A549 (cell line): Measurements from ENCODE around the gene PPP1R12B. TPM values are rescaled to one million over a fixed set of nuclear protein-coding genes. Genes with fewer than 3 reads are reported as not detected.

Experiments used
- ATAC-seq, 2 experiments: fragments of 200-7000 bp in 1 of 2; fragments of >200 bp in 1 of 2; cut with Nextera tagmentation in 1 of 2; cut with Tn5 transposase in 1 of 2; 3 replicates each; pipeline versions ENCODE4 v1.8.0 to v1.9.1; 2018 to 2020; ENCODE audit warnings: mild to moderate bottlenecking in 1 of 2, moderate library complexity in 1 of 2
- CTCF ChIA-PET: fragments of 300-600 bp; sonication (Branson Sonifier 250); formaldehyde crosslinking; extraction: SDS; loops from one replicate; lab custom pipeline; 2021; ENCODE audit warnings: antibody characterized with exemption, inconsistent platforms; lab: Yijun Ruan, JAX
- POLR2A ChIA-PET: fragments of 350-600 bp; formaldehyde crosslinking; extraction: SDS; loops from one replicate; lab custom pipeline; 2021; ENCODE audit warnings: antibody characterized with exemption, inconsistent platforms; lab: Yijun Ruan, JAX
- DNase-seq, 2 experiments: peaks; one replicate each; pipeline versions ENCODE4 v3.0.0 to v3.0.0-alpha.2; 2011 to 2016; ENCODE audit warnings: low read depth in 1 of 2, low spot score in 1 of 2
- FAIRE-seq: peaks from 2 replicates; lab custom pipeline; 2011; peaks lifted over from hg19 to GRCh38; lab: Jason Lieb, UNC
- H3K27ac ChIP-seq, 2 experiments: fragments of >200 bp; sonication (Bioruptor Twin); formaldehyde crosslinking; 3 replicates each; pipeline ENCODE4 v1.5.1; 2016 to 2017
- H3K4me1 ChIP-seq: fragments of >200 bp; sonication (Bioruptor Twin); formaldehyde crosslinking; 3 replicates; pipeline ENCODE4 v1.6.1; 2016
- H3K4me2 ChIP-seq: fragments of >200 bp; sonication (Bioruptor Twin); formaldehyde crosslinking; 3 replicates; pipeline ENCODE4 v1.6.1; 2016
- H3K4me3 ChIP-seq: fragments of >200 bp; sonication (Bioruptor Twin); formaldehyde crosslinking; 3 replicates; pipeline ENCODE4 v1.5.1; 2016
- H3K9me3 ChIP-seq: fragments of >200 bp; sonication (Bioruptor Twin); formaldehyde crosslinking; 3 replicates; pipeline ENCODE4 v1.6.1; 2016
- BHLHE40 ChIP-seq: IDR thresholded peaks from 2 replicates; pipeline ENCODE4 v1.6.1; 2012; ENCODE audit warnings: low read depth, low read length, inconsistent platforms
- CBX2 ChIP-seq: fragments of 200-600 bp; sonication (generic); IDR thresholded peaks from 2 replicates; pipeline ENCODE4 v1.6.1; 2016; ENCODE audit warnings: low read depth, mild to moderate bottlenecking, borderline replicate concordance
- CHD2 ChIP-seq: fragments of 150-350 bp; IDR thresholded peaks from 2 replicates; pipeline ENCODE4 v1.6.1; 2014; ENCODE audit warnings: low read length; ENCODE audit not compliant: partially characterized antibody
- ESRRA ChIP-seq: fragments of 150-350 bp; IDR thresholded peaks from 2 replicates; pipeline ENCODE4 v1.6.1; 2014; ENCODE audit warnings: mild to moderate bottlenecking, low read length, borderline replicate concordance
- FOSL2 ChIP-seq, 2 experiments: fragments of 450-650 bp in 1 of 2; fragments of >200 bp in 1 of 2; sonication (Bioruptor Twin) in 1 of 2; formaldehyde crosslinking; IDR thresholded peaks; 2 replicates each; pipeline versions ENCODE4 v1.5.0 to v1.6.1; 2016 to 2020; ENCODE audit warnings: mild to moderate bottlenecking in 1 of 2, moderate library complexity in 1 of 2
- FOXS1 ChIP-seq: fragments of 250-450 bp; sonication (Bioruptor Pico); IDR thresholded peaks from 2 replicates; pipeline ENCODE4 v1.5.0; 2020; ENCODE audit warnings: mild to moderate bottlenecking, moderate library complexity
- HEYL ChIP-seq: fragments of 250-450 bp; sonication (Bioruptor Pico); IDR thresholded peaks from 2 replicates; pipeline ENCODE4 v1.8.0; 2021; ENCODE audit warnings: mild to moderate bottlenecking, moderate library complexity
- HOXB13 ChIP-seq: fragments of 250-450 bp; sonication (Bioruptor Pico); IDR thresholded peaks from 2 replicates; pipeline ENCODE4 v1.5.0; 2020; ENCODE audit warnings: low read depth, mild to moderate bottlenecking, moderate library complexity
- HOXB5 ChIP-seq: fragments of 250-450 bp; sonication (Bioruptor Pico); IDR thresholded peaks from 2 replicates; pipeline ENCODE4 v1.5.0; 2020; ENCODE audit warnings: mild to moderate bottlenecking, moderate library complexity
- JUNB ChIP-seq: fragments of >200 bp; sonication (Bioruptor Twin); formaldehyde crosslinking; IDR thresholded peaks from 2 replicates; pipeline ENCODE4 v1.6.1; 2016
- KDM1A ChIP-seq: fragments of 200-600 bp; sonication (generic); IDR thresholded peaks from 2 replicates; pipeline ENCODE4 v1.6.1; 2016; ENCODE audit warnings: low read depth, mild to moderate bottlenecking
- MAFK ChIP-seq: fragments of 450-650 bp; IDR thresholded peaks from 2 replicates; pipeline ENCODE4 v1.6.1; 2014; ENCODE audit not compliant: partially characterized antibody
- MYC ChIP-seq: IDR thresholded peaks from 2 replicates; pipeline ENCODE4 v1.6.1; 2012; ENCODE audit warnings: mild to moderate bottlenecking, inconsistent platforms, low read length, improper control_type of control experiment, borderline replicate concordance
- NFE2L2 ChIP-seq: fragments of 150-350 bp; conservative IDR thresholded peaks from 2 replicates; pipeline ENCODE4 v1.6.1; 2014; ENCODE audit warnings: low read length
- RAD21 ChIP-seq, 2 experiments: fragments of >200 bp in 1 of 2; sonication (Bioruptor Twin) in 1 of 2; formaldehyde crosslinking in 1 of 2; IDR thresholded peaks in 1 of 2; conservative IDR thresholded peaks in 1 of 2; 2 replicates in 1 of 2; 3 replicates in 1 of 2; pipeline ENCODE4 v1.6.1; 2012 to 2018; ENCODE audit warnings: inconsistent platforms in 1 of 2
- RARB ChIP-seq: fragments of 250-450 bp; sonication (Bioruptor Pico); IDR thresholded peaks from 2 replicates; pipeline ENCODE4 v1.8.0; 2021; ENCODE audit warnings: mild to moderate bottlenecking, moderate library complexity
- REST ChIP-seq: fragments of 200-600 bp; sonication (generic); IDR thresholded peaks from 2 replicates; pipeline ENCODE4 v1.6.1; 2016; ENCODE audit warnings: antibody characterized with exemption, mild to moderate bottlenecking, moderate library complexity
- USF2 ChIP-seq: fragments of 450-650 bp; IDR thresholded peaks from 2 replicates; pipeline ENCODE4 v1.6.1; 2014; ENCODE audit warnings: antibody characterized with exemption
- ZFP36 ChIP-seq: fragments of 450-650 bp; IDR thresholded peaks from 2 replicates; pipeline ENCODE4 v1.6.1; 2014; ENCODE audit warnings: borderline replicate concordance; ENCODE audit not compliant: partially characterized antibody
- ZNF302 ChIP-seq: fragments of 250-450 bp; sonication (Bioruptor Pico); IDR thresholded peaks from 2 replicates; pipeline ENCODE4 v1.9.0; 2021; ENCODE audit warnings: inconsistent platforms, mild to moderate bottlenecking, moderate library complexity
- WGBS: methylation state at CpG from one replicate; pipeline ENCODE4 v1.1.6; 2017; ENCODE audit errors: missing lambda C conversion rate; 5-methylcytosine and 5-hydroxymethylcytosine counted together
- polyA plus RNA-seq, 4 experiments: library from polyadenylated mRNA; depleted of rRNA in 3 of 4; stranded (reverse); fragments of >200 nt; fragmentation: RNase III in 1 of 4; extraction: RNeasy Plus Mini Kit Qiagen cat#74134 plus additional on column Dnase treatment in 1 of 4; gene quantifications; 2 replicates in 3 of 4; 3 replicates in 1 of 4; pipeline ENCODE4 v1.2.3, GENCODE V29; 2011 to 2017
- TF ChIP-seq, protein P1 (sequence below): IDR thresholded peaks from 2 replicates; pipeline ENCODE4 v1.6.1; 2012
- TF ChIP-seq, protein P2 (sequence below): fragments of 250-450 bp; sonication (Bioruptor Pico); IDR thresholded peaks from 2 replicates; pipeline ENCODE4 v1.5.0; 2021; ENCODE audit warnings: mild to moderate bottlenecking, moderate library complexity, borderline replicate concordance
- TF ChIP-seq, protein P3 (sequence below): fragments of >200 bp; sonication (Bioruptor Twin); formaldehyde crosslinking; IDR thresholded peaks from 2 replicates; pipeline ENCODE4 v1.6.1; 2016
- TF ChIP-seq, protein P4 (sequence below): fragments of 250-450 bp; sonication (Bioruptor Pico); IDR thresholded peaks from 2 replicates; pipeline ENCODE4 v1.5.0; 2020; ENCODE audit warnings: low read depth, mild to moderate bottlenecking, moderate library complexity

PPP1R12B gene
- polyA plus RNA-seq, 2 of the 4 experiments (the other 2 are of a cell fraction), result 3.3 to 12.1 TPM

- no peak overlapping the region for H3K27ac ChIP-seq
- DNase-seq (no peak), FAIRE-seq (no peak), ATAC-seq (no peak)
- 95% methylated on average over 2 of the region's 2 CpGs for WGBS
- no peak overlapping the region for H3K4me2 ChIP-seq
- CTCF ChIA-PET, result no interaction called here
- H3K9me3 ChIP-seq, result no peaks in the 10 kb centered on the region
- TF ChIP-seq HOXB5, result no peak
- TF ChIP-seq ESRRA, result no peak
- TF ChIP-seq MAFK, result no peak
- no peak for TF ChIP-seq MYC
- TF ChIP-seq, protein P1, sequence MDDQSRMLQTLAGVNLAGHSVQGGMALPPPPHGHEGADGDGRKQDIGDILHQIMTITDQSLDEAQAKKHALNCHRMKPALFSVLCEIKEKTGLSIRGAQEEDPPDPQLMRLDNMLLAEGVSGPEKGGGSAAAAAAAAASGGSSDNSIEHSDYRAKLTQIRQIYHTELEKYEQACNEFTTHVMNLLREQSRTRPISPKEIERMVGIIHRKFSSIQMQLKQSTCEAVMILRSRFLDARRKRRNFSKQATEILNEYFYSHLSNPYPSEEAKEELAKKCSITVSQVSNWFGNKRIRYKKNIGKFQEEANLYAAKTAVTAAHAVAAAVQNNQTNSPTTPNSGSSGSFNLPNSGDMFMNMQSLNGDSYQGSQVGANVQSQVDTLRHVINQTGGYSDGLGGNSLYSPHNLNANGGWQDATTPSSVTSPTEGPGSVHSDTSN, result no peak
- no peak for TF ChIP-seq CBX2
- TF ChIP-seq REST, result no peak
- TF ChIP-seq, protein P2, sequence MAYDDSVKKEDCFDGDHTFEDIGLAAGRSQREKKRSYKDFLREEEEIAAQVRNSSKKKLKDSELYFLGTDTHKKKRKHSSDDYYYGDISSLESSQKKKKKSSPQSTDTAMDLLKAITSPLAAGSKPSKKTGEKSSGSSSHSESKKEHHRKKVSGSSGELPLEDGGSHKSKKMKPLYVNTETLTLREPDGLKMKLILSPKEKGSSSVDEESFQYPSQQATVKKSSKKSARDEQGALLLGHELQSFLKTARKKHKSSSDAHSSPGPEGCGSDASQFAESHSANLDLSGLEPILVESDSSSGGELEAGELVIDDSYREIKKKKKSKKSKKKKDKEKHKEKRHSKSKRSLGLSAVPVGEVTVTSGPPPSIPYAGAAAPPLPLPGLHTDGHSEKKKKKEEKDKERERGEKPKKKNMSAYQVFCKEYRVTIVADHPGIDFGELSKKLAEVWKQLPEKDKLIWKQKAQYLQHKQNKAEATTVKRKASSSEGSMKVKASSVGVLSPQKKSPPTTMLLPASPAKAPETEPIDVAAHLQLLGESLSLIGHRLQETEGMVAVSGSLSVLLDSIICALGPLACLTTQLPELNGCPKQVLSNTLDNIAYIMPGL (CRISPR knock-in tag), result no peak
- no peak for TF ChIP-seq FOSL2 (IDR thresholded peaks at IDR 0.05)
- no peak for TF ChIP-seq FOSL2 (CRISPR knock-in tag; IDR thresholded peaks at IDR 0.05)
- TF ChIP-seq, all 56 proteins: peak for 0
- POLR2A ChIA-PET, result no interaction called here
- H3K4me3 ChIP-seq, result no peak overlapping the region
- peaks cover 9% of the 10 kb centered on the region; the same call in 2 of the 3 replicates for H3K4me1 ChIP-seq
Measured at GRCh38 chr1:202361224-202361623, 12.7 kb downstream of the PPP1R12B start.

- H3K4me2 ChIP-seq, result no peak overlapping the region
- CTCF ChIA-PET, result no interaction called here
- ATAC-seq, result no peak
- TF ChIP-seq, protein P3, sequence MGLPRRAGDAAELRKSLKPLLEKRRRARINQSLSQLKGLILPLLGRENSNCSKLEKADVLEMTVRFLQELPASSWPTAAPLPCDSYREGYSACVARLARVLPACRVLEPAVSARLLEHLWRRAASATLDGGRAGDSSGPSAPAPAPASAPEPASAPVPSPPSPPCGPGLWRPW, result no peak
- TF ChIP-seq BHLHE40 (no peak), MYC (no peak), CHD2 (no peak), KDM1A (no peak), HEYL (CRISPR knock-in tag) (no peak), REST (no peak), USF2 (no peak), FOXS1 (CRISPR knock-in tag) (no peak), JUNB (no peak), ZNF302 (no peak), HOXB13 (CRISPR knock-in tag) (no peak), RARB (CRISPR knock-in tag) (no peak), RAD21 (conservative IDR thresholded peaks at IDR 0.05 in 1 of 2, IDR thresholded peaks at IDR 0.05 in 1 of 2) (no peak), NFE2L2 (no peak), ZFP36 (no peak), HOXB5 (no peak)
- TF ChIP-seq, protein P4, sequence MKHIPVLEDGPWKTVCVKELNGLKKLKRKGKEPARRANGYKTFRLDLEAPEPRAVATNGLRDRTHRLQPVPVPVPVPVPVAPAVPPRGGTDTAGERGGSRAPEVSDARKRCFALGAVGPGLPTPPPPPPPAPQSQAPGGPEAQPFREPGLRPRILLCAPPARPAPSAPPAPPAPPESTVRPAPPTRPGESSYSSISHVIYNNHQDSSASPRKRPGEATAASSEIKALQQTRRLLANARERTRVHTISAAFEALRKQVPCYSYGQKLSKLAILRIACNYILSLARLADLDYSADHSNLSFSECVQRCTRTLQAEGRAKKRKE (CRISPR knock-in tag), result no peak
- TF ChIP-seq, all 56 proteins: peak for 0
- WGBS, result 95% methylated on average over 3 of the region's 3 CpGs
- DNase-seq, result no peak
- Histone ChIP-seq H3K27ac (no peak overlapping the region), H3K4me3 (no peak overlapping the region), H3K9me3 (no peaks in the 10 kb centered on the region), H3K4me1 (peaks cover 8% of the 10 kb centered on the region; the same call in 2 of the 3 replicates)
- FAIRE-seq, result no peak
- POLR2A ChIA-PET, result no interaction called here
Measured at GRCh38 chr1:202361701-202362100, 13.2 kb downstream of the PPP1R12B start.
